ENCODE data around the gene LCT.
A peak's percentile ranks its signal among the peaks of the same experiment; 100 is the strongest.
"Not testable (repeated sequence)": the region's sequence is repeated elsewhere in the genome, so short reads cannot be mapped to it uniquely, and the experiment has no call there.

Gene LCT
- 0 to 2.8 (median 0) reads per million in 17 experiments for total RNA-seq

DNA sequence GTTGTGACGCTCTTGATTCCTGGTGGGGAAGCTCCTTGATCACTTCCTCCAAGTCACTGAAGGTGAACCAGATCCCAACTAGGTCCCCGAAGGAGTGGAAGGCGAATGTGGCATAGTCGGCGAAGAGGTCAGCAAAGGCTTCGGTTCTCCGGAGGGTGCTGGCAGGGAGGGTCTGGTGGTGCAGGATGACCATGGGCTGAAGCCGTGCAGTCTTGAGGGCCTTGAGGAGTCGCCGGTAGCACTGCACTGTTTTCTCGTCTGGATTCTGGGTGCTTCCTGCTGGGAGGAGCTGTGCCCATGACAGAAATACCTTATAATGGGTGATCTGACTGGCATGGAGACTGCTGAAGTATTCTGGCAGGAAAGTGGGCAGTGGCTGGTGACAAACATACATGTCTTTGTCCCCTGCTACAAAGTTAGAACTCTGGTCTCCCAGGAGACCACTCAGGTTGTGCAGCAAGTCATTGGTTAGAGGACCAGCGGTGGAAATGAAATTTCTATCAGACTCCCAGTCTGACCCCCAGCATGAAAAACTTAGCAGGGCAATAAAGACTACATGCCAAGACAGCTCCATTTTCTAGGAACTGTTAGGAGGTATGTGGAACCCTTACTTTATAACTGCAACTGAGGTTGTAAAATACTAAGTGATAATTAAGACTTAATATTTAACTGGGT is at the start of gene LCT:
TSS of gene LCT (minus strand) at position 589 of the 675 bp plus-strand sequence. CDS start at position 574, 15 bp downstream.
- DNase-seq, result no peak

DNA sequence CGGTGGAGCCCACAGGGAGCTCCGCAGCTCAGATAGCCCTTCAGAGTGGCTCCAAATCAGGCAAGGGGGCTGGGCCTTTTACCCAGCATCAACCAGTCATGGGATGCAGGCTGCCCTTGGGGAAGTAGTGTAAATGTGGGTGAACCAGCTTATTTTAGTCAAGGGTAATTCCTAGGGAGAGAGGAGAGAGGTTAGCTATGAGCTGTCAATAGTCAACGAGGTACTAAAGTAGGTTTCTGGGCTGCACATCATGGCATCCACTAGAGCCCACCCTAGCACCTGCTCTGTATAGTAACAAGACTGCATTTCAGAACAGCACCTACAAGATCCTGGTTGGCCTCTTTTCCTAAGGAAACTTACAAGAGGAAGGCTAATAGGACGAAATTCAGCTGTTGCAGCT is 48.7 kb upstream of the LCT start:
- peak in 3 of 4 experiments; percentile 39 to 53 (median 42) for DNase-seq

DNA sequence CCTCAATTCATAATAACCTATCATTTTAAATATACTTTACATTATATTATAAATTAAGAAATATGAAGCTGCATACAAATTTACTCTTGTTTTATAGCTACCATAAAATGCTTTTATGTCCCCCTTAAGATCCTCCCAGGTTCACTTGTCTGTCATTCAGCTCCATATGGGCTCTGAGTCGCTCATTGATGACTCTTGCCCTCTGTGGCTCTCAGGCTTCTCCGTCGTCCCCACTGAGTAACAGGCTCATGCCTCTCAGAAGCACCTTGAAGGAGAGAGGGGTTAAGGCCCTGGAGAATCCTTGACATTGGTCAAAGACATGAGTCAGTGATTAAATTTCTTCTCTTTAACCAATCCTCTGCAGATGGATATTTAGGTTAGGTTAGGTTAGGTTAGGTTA is 45.4 kb upstream of the LCT start:
- no peak for DNase-seq

GRCh38 chr2:135876770-135877169 is 39.8 kb upstream of the LCT start:
- not testable (repeated sequence) for DNase-seq

DNA sequence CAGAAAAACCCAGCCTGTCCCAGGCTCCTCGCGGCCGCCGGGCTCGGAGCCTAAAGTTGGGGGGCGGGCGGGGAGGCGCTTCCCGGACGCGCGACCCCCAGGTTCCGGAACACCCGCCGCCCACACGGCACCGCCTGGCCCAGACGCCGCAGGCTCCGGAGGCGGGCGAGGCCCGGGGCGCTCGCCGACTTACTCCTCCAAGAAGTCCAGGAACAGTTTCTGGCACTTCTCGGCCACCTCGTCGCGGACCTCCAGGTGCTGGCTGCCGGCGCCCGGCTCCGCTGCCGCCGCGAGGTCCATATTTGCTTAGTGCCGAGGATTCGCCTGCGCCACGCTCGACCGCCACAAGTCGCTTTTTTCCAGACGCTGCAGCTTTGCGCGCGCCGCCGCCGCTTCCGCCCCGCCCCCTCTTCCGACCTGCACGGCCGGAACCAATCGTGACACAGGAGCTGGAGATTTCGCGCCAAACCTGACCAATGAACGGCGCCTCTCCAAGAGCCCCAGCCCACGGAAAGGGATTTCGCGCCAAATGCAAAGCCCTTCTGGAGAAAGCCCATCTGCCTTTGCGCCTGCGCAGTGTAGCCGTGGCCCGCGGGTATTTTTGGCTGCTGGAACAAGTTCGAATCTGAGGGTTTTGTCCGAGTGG is 39.2 kb upstream of the LCT start, which contains the start of gene MCM6:
TSS of gene MCM6 (minus strand) at position 378 of the 646 bp plus-strand sequence. CDS start at position 300, 78 bp downstream.
- DNase-seq, result peak; percentile 99 to 100 (median 100)

DNA sequence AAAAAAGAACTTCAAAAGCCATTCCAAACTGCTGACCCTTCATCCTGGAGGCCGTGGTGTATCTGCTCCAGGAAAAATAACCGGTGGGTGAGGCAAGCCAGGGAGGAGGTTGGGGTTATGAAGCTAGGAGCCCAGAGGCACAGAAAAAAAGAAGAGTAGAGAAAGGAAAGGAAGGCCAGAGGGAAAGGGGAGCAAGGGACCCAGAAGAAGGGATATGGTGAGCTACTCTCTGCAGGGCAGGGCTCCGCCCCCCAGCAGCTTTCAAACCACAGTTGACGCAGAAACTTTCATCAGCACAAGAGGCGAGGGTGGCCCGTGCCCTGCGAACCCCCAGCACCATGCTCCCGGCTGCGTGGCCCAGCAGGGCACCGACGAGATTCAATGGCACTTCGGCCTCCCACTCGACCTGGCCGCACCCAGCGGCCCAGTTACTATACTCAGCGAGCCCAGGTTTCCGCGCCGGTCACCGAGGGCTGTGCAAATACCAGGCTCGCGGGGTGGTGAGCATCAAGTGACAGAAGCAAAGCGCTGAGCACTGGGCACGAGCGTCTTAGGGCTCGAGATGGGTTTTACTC is 38.6 kb upstream of the LCT start:
- peak; percentile 67 to 84 (median 79) for DNase-seq

GRCh38 chr2:135874777-135875365 is 37.9 kb upstream of the LCT start:
- DNase-seq, result no peak

DNA sequence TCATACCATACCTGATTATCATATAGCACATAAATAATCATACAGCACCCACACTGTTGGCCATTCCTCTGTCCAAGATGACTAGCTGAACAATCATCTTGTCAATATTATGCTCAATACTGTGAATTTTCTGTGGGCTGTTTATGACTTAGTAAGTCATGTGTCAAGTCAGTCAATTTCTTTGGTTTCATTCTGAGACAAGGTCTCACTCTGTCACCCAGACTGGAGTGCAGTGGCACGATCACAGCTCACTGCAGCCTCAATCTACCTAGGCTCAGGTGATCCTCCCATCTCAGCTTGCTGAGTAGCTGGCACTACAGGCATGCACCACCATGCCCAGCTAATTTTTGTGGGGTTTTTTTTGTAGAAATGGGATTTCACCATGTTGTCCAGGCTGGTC is 33.6 kb upstream of the LCT start:
- DNase-seq, result no peak

DNA sequence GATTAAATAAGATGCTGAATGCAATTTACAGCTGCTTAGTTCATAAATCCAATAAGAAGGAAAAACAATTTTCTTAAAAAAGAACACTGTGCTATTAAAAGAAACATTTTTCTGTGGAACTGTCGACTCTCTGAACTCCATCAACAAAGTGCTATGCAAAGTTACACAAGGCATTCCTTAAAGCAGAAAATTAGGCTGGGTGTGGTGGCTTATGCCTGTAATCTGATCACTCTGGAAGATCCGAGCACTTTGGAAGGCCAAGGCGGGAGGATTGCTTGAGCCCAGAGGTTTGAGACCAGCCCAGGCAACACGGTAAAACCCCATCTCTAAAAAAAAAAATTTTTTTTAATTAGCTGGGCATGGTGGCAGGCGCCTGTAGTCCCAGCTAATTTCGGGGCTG is 26.2 kb upstream of the LCT start:
- DNase-seq, result no peak

DNA sequence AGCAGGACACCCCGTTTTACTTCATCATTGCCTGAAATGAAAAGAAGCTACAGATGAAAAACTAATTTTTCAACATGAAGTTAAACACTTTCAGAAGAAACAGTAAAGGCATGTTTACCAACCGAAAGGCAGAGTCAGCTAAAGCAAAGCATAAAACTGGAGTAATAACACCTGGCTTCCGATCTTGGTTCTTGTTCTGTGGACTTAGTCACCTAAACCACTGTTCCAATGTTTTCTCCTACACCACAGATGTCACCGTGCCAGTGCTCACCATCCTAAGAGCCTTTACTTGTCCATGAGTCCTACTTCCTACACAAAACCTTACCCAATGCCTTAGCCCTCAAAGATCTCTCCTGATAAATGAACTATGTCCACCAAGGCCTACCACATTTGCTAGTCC is 25.7 kb upstream of the LCT start:
- DNase-seq, result no peak

DNA sequence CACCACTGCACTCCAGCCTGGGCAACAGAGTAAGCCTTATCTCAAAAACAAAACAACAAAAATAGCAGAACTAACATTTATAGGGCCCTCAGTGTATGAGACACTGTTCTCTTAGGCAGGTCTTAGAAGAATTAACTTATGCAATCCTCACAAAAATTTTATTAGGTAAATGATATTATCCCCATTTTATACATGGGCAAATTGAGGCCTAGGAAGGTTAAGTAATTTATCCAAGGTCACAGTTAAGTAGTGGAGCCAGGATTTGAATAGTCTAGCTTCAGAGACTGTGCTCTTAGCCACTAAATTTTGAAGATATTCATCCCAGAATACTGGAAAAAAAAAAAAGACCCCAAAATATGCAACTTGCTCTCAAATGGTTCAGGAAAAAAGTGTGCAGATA is 16.4 kb upstream of the LCT start:
- DNase-seq, result no peak

DNA sequence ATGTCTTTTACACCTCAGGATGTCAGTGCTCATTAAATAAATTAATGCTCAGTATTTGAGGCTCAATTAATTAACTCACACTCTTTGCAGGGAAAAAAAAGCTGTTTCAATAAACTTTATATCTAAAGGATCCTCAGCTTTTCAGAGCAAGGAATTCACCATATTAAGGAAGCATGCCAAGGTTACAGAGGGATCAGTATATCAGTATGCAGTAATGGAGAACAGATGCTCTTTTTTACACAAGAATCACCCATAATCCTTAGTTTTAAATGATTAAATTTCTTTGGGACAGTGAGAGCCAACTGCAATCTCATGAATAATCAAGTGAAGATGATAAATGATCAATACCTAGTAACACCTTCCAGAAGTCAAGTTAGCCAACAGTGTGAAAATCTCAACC is 14.9 kb upstream of the LCT start:
- no peak for DNase-seq

DNA sequence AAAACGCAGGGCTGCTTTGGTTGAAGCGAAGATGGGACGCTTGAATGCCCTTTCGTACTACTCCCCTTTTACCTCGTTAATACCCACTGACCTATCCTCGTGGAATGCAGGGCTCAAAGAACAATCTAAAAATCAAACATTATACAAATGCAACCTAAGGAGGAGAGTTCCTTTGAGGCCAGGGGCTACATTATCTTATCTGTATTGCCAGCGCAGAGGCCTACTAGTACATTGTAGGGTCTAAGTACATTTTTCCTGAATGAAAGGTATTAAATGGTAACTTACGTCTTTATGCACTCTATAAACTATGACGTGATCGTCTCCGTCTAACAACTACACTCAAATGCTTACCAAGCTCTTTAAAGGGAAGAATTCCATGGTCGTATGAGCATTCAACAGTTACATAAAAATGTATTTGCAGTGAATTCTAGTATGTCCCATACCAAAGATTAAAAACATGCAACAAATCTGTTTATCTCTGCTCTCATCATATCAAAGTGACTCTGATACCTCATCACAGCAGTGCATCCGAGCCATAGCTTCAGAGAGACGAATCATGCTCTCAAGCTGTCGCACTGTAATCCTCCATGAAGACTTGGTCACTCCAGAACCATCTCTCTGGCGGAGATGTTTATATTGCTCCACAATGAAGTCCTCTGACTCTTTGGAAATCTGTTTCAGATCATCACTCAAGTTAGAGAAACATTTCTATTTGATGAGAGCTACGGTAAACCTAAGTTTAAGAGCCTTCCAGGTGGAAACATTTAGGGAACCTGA is 14.1 kb upstream of the LCT start:
- no peak for DNase-seq

DNA sequence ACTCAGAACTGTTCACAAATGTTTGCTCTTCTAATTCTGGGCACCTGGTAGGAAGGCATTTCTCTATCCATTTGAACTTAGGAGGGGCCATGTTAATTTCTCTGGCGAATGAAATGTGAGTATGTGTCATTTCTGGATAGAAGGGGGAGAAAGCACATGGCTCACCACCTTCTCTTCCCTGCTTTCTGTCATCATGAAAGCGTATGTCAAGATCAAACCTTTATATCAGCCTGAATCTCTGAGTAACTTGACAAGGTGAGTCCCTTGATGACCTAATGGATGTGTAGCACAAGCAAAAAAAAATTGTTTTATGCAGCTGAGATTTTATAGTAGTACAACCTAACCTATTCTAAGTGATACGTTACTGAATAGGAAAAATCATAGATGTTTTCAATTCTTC is 12.1 kb upstream of the LCT start:
- DNase-seq, result no peak

GRCh38 chr2:135845997-135846396 is 9.0 kb upstream of the LCT start:
- no peak for DNase-seq

DNA sequence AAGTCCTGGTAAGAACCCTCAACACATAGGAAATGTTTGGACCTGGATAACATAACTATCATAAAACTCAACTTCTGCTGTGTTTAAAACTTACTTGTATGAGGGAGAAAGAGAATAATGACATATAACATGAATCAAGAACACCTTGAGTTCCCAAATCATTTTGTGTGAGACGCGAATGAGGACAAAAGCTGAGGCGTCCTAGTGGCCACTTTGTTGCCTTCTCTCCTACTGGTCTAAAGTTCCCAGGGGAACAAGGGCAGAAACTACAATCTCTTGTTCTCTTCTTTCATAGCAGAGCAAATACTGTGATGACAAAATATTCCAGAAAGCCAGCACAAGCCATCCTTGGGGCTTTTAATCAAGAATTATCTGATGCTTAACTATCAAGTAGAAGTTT is 8.3 kb upstream of the LCT start:
- no peak for DNase-seq

GRCh38 chr2:135844301-135844895 is 7.4 kb upstream of the LCT start:
- no peak for DNase-seq

DNA sequence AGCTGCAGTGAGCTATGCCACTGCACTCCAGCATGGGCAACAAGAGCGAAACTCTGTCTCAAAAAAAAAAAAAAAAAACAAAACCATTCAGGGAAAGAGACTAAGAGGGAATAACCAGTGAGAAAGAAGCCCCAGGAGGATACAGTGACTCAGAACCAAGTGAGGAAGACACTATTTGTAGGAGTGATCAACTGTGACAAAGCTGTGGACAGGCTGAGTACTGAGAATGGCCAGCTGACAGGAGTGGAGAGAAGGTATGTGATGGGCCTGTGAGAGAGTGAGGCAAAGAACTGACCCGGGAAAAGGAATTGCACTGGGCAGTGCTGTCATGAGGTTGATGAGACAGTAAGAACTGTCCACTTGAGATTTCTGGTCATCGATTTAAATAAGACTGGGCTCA is 6.7 kb upstream of the LCT start:
- no peak for DNase-seq

GRCh38 chr2:135840601-135841000 is 3.6 kb upstream of the LCT start:
- peak; percentile 33 to 63 (median 53) for DNase-seq

GRCh38 chr2:135839713-135840112 is 2.7 kb upstream of the LCT start:
- DNase-seq, result no peak

DNA sequence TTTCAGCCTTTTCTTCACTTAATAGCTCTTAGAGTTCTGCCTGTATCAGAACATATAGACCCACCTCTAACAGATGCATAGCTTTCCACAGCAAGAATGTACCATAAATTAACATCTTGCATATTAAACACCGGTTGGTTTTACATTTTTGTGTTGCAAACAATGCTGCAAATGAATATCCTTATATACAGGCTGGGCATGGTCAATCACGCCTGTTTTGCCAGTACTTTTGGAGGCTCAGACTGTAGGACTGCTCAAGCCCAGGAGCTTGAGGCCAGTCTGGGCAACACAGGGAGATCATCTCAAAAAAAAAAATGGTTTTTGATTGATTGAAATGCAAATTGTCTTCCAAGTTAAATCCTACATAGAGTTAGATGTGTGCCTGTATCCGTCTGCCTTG is 1.5 kb upstream of the LCT start:
- no peak for DNase-seq

GRCh38 chr2:135832891-135833290 is 4.1 kb downstream of the LCT start:
- DNase-seq, result no peak

All from suppressor macrophage (primary cell).